Prostate gland (tissue), 2 donors: ENCODE data around the gene KCTD17.

Experiments used
- POLR2A ChIP-seq: fragments of 450-650 bp; IDR thresholded peaks from one replicate; pipeline ENCODE4 v1.6.1; 2016; ENCODE audit warnings: antibody characterized with exemption, mild to moderate bottlenecking
- TF ChIP-seq, protein P1 (sequence below), 4 experiments: fragments of 200-600 bp in 2 of 4; fragments of 450-650 bp in 2 of 4; sonication (generic) in 2 of 4; IDR thresholded peaks; 1 replicate in 3 of 4; 2 replicates in 1 of 4; pipeline ENCODE4 v1.5.1; 2016 to 2019; ENCODE audit warnings: antibody characterized with exemption in 4 of 4, mild to moderate bottlenecking in 2 of 4, moderate library complexity in 2 of 4

DNA sequence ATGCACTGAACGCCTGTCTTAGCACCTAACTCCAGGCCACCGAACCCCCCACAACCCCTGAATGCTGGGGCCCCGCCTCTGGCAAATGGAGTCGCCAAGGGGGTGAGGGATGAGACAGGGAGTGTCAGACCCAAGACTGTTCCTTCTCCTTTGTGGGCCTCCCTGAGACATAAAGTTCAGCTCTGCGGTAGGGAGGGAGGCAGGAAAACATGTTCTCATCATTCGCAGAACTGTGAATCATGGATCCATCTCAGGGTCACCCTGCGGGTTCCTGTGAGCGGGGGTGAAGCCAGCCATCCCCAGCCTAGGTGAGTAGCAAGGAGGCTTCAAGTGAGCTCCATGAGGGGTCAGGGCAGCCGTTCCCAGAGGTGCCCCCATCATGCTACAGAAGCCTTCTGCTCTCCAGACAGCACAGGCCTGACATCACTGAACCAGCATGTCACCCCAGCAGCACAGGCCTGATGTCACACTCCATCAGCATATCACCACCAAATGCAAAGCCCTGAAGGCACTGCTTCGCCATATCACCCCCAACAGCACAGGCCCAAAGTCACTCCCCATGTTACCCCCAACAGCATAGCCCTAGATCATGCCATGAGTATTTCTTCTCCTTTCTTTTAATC lies 30.8 kb downstream of the KCTD17 start:
- TF ChIP-seq, protein P1, sequence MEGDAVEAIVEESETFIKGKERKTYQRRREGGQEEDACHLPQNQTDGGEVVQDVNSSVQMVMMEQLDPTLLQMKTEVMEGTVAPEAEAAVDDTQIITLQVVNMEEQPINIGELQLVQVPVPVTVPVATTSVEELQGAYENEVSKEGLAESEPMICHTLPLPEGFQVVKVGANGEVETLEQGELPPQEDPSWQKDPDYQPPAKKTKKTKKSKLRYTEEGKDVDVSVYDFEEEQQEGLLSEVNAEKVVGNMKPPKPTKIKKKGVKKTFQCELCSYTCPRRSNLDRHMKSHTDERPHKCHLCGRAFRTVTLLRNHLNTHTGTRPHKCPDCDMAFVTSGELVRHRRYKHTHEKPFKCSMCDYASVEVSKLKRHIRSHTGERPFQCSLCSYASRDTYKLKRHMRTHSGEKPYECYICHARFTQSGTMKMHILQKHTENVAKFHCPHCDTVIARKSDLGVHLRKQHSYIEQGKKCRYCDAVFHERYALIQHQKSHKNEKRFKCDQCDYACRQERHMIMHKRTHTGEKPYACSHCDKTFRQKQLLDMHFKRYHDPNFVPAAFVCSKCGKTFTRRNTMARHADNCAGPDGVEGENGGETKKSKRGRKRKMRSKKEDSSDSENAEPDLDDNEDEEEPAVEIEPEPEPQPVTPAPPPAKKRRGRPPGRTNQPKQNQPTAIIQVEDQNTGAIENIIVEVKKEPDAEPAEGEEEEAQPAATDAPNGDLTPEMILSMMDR (IDR thresholded peaks at IDR 0.05) = no peak
- TF ChIP-seq POLR2A = no peak
